NCI-H510A treated with DMSO at 0.1 percent for 48 hours (cell line): Measurements from ENCODE around the gene MS4A15.
"Not testable (repeated sequence)": the region's sequence is repeated elsewhere in the genome, so short reads cannot be mapped to it uniquely, and the experiment has no call there.

ENCODE experiments used
- DNase-seq: peaks from one replicate; lab custom pipeline; 2025; lab: John Stamatoyannopoulos, UW

The MS4A15 gene, protein sequence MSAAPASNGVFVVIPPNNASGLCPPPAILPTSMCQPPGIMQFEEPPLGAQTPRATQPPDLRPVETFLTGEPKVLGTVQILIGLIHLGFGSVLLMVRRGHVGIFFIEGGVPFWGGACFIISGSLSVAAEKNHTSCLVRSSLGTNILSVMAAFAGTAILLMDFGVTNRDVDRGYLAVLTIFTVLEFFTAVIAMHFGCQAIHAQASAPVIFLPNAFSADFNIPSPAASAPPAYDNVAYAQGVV

DNA sequence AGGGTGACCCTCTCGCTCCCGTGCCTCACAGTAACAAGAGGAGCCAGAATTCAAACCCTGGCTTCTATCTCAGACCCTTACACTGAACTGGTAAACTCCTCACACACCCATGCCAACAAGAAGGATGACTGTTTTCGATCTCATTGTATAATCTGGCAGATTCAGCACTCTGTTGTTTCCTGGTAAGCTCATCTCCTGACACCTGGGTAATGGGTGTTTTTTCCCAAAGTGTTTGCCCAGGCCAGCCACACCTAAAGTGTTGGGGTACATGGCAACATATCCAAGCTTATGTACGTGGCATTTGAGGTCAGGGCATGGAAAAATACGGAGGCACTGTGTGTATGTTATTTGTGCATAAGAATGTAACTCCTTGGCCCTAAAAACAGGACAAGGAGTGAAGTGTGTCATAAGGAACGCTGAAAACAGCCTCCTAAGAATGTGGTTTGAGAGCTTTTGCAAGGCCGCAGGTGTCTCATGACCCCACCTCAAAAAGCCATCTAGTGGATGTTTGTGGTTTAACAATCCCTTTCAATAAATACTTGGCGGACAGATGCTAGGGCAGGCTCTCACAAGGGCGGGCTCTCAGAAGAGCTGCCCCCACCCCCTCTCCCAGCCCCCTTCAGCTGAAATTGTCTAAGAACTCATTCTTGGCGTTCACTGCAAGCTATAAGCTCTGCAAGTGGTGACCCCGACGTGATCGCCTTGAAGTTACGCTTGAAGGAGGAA lies at the start of gene MS4A15:
TSS of gene MS4A15 (plus strand) at position 561 of the 726 bp plus-strand sequence. CDS start 6,867 bp downstream, outside the sequence.
- DNase-seq, result no peak

DNA sequence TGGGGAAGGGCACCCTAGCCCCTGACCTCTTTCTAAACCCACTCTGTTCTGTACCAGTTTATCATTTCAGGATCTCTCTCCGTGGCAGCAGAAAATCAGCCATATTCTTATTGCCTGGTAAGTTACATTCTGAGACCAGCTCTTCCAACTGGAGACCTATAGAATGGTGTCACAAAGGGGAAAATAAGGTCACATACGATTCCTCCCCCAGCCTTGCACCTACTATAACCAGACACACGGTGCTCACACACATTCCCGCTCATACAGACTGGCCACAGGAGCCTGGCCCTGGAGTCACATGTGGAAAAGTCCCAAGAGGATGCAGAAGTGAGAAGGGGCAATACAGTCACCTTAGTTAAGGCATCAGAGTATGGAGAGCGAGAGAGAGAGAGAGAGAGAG lies 49.7 kb upstream of the MS4A15 start:
- no peak for DNase-seq

DNA sequence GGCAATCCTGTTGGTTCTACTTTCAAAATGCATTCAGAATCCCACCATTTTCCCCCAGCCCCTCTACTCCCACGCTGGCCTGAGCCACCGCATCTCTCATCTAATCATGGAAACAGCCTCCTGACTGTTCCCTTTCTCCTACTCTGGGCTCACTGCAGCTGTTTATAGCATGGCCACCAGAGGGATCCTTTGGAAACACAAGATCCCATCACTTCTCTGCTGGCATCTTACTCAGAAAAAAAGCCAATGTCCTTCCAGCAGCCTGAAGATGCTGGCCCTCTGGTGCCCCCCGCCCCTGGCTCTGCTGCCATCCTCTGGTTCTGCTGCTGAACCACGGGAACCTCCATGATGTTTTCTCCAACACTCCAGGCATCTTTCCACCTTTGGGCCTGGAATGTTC lies 46.2 kb upstream of the MS4A15 start:
- no peak for DNase-seq

DNA sequence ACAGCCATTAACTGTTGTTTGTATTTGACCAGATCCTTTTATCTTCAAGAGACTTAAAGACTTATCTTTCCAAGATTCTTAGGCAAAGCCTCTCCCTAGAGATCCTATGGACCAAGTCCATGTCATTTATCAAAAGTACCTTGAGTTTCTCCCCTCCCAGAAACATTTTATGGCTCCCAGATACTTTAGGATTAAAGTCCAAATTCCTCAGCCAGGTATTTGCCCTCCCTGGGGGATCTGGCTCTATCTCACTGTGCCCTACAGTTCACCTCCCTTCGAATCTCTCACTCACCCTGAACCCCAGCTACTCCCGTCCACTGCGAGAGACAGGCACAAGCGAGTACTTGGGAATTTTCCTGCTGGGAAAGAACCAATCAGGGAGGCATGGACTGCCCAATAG lies 45.4 kb upstream of the MS4A15 start:
- no peak for DNase-seq

DNA sequence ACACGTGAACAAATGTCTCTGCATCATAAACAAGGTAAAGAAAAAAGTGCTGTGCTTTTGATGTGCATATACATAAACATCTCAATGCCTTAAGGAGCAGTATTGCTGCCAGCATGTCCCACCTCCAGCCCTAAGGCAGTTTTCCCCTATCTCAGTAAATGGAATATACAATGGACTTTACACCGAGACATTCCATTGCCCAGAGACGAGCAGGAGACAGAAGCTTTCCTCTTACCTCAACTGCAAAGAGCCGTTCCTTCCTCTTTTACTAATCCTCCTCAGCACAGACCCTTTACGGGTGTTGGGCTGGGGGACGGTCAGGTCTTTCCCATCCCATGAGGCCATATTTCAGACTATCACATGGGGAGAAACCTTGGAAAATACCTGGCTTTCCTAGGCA lies 43.2 kb upstream of the MS4A15 start:
- DNase-seq, result not testable (repeated sequence)

DNA sequence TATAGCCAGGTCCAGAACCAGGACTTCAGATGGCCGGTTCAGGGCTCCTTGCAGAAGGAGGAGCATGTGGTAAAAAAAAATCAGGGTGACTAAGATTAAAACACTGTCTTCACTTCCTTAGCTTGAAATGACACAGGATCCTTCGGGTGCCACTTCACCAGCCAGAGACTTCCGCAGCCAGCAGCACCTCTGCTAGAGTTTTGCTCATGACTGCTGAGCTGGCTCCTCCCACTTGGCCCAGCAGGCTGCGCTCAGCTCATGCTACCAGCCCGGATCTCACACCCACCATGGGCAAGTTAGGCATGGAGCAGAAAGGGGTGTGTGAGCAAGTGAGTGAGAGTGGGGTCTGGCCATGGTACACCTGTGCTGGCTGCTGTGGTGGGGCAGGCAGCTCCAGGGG lies 38.7 kb upstream of the MS4A15 start:
- no peak for DNase-seq

DNA sequence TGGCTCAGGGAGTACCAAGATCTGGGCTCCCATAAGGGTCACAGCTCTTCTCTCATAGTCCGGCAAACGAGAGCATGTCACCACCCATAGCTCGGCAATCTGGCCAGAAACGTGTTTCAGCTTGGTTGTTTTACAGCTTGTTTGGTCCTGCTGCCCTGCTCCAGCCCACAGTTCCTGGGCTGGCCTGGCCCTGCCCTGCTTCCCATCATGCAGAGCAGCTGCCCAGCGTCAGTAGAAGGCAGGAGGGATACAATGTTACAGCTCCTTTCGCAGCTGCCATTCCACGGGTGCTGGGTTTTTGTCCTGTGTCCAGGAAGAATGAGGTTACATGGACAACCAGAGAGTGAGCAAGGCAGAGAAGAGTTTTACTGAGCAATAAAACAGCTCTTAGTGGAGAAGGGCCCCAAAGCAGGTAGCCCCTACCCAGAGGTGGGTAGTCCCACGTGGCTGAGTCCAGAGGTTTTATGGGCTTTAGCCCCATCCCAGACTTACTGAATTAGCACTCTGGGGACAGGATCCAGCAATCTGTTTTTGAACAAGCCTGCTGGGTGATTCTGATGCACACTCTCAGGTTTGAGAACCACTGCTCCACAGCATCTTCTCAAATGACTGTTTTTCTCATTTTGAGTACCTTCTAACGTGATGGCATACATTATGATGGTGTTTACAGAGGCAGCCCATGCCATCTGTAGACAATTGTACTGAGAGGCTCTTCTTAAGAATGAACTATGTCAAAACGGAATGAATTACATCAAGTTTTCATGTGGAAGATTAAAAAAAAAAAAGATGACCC lies 37.9 kb upstream of the MS4A15 start:
- DNase-seq, result no peak

DNA sequence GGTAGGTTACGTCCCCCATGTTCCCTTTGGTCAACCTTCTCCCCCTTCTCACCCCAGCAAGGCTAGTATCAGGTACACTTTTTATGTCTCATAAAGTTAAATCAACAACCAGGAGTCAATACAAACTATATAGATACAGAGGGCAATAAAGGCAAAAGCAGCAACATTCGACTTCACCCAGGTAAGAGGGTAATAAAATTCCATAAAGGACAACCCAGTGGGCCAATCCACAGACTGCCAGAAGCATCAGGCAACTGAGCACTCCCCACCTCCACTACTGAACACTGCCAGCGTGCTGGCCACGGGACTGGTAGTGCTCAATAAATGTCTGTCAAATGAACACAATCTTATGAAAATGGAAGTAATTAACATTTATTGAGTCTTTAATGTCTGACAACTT lies 37.3 kb upstream of the MS4A15 start:
- DNase-seq, result no peak

DNA sequence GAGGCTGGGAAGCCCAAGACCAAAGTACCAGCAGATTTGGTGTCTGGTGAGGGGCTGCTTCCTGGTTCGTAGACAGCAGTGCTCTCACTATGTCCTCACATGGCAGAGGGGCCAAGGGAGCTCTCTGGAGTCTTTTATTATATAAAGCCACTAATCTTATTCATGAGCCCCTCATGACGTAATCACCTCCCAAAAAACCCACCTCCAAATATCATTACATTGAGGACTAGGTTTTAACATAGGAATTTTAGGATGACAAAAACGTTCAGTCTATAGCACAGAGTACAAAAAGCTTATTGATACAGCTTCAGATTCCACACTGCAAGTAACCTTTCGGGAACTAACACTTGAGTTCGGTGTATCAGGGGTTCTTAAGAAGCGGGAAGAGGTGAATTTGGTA lies 36.2 kb upstream of the MS4A15 start:
- no peak for DNase-seq

DNA sequence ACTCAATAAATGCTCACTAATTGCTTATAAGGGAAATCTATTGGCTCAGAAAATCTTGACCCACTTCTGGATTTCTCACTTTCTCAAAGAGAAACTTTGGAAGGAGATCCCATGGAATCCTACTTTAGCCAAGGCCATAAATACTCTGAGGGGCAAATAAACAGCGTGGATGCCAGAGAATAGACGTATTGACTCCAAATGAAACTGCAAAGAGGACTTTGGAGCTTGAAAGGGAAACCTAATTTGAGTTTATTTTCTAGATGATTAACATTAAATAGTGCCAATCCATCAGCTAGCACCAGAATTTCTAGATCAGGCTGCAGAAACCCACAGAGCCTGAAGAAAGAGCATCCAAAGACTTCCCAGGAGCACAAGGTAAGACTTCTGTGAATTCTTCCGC lies 32.2 kb upstream of the MS4A15 start, which contains the start of gene MS4A18:
TSS of gene MS4A18 (plus strand) at position 301 of the 400 bp plus-strand sequence.
- no peak for DNase-seq

DNA sequence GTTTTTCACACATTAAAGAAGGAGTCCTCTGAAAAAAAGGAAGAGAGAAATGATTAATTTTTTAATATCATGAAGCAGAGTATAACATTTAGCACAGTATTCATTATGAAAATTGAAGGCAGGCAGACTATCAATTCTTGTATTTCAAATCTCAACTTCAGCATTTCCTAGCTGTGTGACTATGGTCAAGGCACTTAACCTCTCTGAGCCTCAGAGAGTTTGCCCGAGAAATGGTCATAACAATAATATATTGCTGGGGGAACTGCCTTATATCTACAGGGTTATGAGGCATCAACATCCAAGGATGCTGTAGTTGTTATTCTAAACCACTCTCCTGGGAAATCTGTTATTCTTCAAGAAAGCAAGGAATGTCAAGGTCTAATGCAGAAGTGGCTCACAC lies 31.1 kb upstream of the MS4A15 start:
- no peak for DNase-seq

DNA sequence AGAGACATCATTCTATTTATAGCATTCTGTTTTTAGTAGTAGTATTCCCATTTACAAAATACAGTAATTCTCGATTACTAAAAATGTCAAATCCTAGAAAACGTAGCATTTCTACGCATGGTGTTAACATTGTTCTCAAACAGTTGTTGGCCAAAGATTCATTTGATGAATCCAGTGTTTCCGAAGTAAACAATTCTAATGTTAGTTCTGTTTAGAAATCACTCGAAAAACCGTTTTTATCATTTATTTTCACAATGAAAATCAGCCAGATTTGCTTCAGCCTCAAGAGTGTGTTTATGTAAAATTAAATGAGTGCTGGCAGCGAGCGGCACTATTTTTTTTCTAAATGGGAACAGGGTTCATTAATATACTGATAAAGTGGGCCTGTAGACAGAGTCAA lies 25.1 kb upstream of the MS4A15 start:
- no peak for DNase-seq

DNA sequence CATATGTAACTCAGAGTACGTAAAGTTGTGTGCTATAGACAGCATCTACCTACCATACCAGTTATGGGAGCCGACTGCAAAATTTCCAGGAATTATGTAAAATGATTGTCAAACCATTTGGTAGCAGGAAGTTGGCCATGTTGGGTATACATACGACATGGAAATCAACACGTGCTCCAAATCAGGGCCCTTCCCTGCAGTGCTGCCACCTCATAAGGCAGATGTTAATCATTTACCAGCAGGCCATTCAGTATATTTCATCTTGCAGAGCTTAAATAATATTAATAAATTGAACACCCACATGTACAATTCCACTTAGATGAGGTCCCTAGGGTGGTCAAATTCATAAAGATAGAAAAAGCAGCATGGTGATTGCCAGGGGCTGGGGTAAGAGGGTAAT lies 22.4 kb upstream of the MS4A15 start:
- no peak for DNase-seq

DNA sequence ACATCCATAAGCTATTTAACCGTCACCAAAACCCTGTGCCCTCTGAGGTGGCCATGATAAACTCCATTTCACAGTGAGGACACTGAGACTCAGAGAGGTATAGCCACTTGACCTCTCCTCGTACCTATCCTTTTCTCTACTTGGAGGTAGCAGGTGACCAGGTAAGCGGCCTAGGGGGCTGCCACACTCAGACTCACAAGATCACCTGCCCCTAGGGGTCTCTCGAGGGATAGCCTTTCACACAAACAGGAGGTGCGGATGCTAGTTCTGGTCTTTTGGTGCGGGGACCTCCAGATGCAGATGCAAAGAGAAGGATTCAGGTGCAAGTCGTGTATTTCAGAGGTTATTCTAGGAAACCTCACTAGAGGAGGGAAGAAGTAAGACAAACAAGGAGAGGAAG lies 17.6 kb upstream of the MS4A15 start:
- DNase-seq, result no peak

DNA sequence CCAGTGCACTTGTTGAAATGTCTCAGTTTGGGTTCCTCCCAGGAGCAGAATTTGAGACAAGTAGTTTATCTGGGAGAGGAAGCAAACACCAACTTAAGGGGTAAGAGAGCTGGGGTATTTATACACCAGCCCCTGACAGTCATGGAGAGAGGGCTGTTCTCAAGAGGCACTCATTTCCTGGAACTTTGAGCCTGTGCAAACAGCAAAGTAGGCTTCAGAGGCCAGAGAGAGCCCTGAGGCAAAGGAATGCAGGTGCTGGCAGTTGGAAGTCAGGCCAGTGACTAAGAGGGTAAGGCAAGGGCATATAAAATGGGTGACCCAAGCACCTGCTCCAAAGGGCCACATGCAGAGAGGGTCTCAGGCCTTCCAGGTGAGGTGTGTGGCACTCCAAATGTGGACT lies 16.1 kb upstream of the MS4A15 start:
- DNase-seq, result no peak

DNA sequence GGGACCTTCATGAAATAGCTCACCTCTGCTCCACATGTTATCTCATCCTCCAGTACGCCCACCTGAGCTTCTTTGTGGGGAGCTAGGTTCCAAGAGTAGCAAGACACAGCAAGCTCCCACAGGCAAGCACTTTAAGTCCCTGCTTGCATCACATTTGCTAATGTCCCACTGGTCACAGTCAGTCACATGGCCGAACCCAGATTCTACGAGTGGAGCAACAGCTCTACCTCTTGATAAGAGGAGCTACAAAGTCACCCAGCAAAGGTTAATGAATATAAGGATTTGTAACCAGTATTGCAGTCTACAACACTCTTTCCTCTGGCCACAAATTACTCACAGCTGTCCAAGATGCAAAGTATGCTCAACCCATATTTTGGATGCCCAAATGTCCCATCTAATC lies 15.2 kb upstream of the MS4A15 start:
- no peak for DNase-seq

DNA sequence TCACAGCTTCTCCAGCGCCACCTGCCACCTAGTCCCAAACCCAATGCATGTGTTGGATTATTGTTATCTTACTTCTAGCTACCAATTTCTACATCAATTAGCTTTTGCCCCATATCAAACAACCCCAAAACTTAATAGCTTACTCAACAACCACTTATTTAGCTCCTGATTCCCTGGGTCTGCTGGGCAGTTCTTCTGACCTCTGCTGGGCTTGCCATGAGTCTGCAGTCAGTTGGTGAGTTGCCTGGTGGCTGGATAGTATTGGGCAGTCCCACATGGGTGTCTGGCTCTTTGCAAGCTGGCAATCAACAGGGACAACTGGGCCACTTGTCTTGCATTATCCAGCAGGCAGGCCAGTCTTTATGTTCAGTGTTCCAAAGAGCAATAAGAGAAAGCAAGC lies 13.6 kb upstream of the MS4A15 start:
- DNase-seq, result no peak

DNA sequence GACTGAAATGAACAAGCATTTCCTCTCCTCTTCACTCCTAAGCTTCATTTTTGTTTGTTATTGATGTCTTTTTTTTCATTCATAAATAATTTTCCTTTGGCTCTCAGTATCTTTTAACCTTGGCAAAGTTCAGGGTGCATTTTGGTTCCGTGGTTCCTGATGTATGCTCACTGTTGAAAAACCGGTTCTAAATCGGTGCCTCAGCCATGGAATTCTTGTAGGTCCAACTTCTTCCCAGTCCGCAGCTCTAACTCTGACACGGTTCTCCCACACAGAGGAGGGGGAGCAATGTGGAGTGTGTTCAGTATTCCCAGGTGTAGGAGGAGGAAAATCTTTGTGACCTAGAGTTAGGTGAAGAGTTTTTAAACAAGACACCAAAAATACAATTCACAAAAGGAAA lies 12.6 kb upstream of the MS4A15 start:
- no peak for DNase-seq

DNA sequence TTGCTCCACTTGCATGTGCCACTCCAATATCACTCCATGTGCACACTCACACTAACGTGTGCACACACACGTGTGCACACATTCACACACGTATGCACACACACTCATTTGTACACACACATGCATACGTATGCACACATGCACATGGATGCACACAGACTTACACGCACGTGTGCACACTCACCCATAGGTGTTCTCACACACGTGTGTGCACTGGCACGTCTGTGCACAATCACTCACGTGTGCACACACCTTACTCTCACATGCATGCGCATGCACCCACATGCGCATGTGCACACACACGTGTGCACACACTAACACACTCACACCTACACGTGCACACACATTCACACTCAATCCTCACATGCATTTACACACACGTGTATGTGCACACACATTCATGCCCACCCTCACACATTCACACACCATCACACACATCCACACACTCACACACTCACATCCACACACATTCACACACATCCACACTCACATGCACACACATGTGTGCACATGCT lies 9.3 kb upstream of the MS4A15 start:
- DNase-seq, result no peak

DNA sequence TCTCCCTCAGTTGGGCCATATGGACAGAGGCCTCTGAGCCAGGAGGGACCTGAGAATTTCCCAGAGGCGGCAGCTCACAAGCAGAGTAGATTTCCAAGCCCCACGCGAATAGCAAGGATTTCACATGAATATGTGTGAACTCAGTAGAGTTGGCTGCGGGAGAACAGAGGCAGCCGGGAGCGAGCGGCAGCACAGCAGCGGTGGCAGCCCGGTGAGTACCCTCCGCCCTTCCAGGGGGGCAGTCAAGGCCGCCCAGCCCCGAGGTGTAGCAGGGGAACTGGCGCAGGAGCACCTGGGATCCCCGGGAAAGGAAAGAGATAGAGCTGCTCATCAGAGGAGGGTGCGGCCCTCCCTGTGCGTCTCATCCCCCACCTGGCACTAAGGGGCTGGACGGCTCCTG lies 8.4 kb upstream of the MS4A15 start:
- no peak for DNase-seq

DNA sequence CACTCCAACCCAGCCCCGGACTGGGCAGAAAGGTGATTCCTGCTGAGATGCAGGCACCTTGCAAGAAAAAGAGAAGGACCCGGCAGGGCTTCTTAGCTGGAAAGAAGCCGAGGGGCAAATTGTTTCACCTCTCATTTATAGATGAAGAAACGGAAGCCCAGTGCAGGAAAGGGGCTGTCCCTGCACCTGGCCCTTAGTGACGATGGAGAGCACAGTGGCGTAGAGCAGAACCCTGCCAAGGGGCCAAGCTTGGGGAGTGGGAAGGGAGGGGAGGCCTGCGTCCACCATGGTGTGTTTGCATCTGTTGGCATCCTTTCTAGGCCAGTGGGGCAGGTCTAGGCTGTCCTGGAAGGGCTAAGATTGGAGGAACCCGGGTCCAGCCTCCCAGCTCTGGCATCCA lies 7.8 kb upstream of the MS4A15 start:
- DNase-seq, result no peak

DNA sequence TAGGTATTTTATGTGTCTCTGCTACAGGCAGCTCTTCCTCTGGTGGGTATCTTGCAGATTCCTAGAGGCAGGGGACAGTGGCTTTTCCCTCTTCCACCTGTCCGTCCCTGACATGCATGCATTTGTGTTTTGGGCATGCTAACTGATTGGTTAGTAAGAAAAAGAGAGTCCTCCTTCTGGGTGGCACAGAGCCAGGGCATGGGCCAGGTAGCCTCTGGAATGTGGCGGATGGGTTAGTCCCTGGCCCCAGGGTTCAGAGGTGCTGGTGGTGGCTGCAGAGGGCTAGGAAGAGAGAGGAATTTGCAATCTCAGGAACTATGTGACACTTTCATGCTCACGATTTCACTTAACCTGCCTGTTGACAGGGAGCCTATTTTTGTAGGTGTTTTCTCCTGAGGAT lies 5.8 kb upstream of the MS4A15 start:
- DNase-seq, result no peak

DNA sequence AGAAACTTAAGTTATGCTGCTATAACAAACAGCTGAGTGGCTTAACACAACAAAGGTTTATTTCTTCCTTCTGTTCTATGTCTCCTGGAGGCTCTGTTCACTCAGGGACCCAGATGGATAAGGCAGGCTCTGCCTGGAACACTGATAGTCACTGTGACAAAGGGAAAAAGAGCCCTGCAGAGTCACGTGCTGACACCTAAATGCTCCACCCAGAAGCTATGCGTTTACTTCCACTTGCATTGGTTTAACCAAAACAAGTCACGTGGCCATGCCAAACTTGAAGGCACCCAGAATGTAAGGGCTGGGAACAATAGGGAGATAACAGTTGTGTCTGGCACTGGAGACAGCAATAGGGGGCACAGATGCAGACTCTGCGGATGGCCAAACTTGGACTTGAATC lies 3.4 kb upstream of the MS4A15 start:
- DNase-seq, result no peak
